GM21529 (cell line): Measurements from ENCODE around the gene TMEM179B.
A peak's percentile ranks its signal among the peaks of the same experiment; 100 is the strongest.

Experiments
- ATAC-seq: cut with Tn5 transposase; IDR thresholded peaks from one replicate; pipeline ENCODE4 v1.9.1; 2021; ENCODE audit not compliant: unreplicated experiment

TMEM179B gene

GRCh38 chr11:62831520-62832335 is 44.5 kb downstream of the TMEM179B start, which contains the start of gene STX5:
STX5 (minus strand) TSS chr11:62832051; CDS start chr11:62831243, 808 bp downstream.
- peak; percentile 77 for ATAC-seq

DNA sequence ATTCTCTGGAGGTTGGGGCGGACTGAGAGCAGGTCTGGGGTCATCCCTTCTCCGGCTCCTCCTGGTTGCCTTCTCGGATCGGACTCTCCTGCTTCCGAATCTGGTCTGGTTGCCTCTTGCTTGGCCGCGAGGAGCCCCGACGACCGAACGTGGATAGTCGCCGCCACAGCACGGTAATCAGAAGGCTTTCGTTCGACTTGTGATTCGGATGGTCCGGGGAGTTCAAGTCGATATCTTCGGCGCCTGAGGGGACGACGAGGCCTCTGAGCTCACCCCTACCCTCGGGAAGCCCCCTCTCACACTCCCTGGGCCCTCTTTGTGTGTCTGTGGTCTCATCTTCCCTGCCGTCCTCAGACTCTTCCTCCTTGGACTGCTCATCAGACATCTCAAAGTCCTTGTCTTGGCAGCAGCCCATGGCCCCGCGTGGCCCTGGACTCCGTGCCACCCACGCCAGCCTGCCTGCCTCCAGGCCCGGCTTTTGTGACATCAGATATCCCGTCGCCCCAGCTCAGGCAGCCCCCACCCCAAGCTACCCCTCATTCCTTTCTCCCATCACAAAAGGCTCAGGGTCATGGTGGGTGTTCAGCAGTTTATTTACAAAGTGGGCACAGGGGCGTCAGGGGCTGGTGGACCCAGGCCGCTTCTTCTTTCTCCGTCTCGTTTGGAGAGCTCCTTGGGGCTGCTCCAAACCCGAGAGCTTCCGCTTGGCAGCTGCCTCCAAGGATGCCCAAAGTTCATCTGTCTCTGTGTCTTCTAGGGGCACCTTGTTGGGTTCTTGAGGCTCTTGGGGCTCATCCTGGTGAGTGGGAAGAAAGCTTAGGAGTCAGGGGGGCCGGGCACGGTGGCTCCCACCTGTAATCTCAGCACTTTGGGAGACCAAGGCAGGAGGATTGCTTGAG is 45.4 kb downstream of the TMEM179B start, which contains the start of gene TEX54:
Gene TEX54 (minus strand): TSS at position 506 of the 899 bp plus-strand sequence.
- peak; percentile 4 for ATAC-seq

DNA sequence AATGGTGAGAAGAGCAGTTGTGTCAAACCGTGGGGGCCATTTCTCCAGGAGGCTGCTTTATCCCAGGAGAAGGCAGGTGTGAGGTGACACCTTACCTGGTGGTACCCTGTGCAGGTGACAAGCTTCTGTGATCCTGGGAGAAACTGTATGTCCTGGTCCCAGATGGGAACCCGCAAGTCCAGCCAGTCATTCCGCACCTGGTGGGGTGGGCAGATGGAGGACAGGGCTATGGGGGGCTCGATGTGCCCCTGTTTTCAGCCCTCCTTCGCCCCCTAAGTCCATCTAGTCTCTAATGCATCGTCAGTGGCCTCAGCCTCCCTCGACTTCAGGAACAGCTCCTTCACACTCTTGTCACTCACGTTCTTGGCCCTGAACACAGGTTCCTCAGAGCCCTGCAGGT is 48.1 kb downstream of the TMEM179B start:
- no peak for ATAC-seq

GRCh38 chr11:62839050-62839945 is 52.1 kb downstream of the TMEM179B start, which contains the start of gene WDR74:
WDR74 (minus strand) TSS chr11:62839590; CDS start chr11:62839570, 20 bp downstream.
- ATAC-seq = peak; percentile 47
